ENCODE measurements around the gene SHC4. TPM values are rescaled to one million over a fixed set of nuclear protein-coding genes. Genes with fewer than 3 reads are reported as not detected.

The SHC4 gene
- total RNA-seq, 2 donors from 2014 or later = 0.29 to 0.58 TPM

GRCh38 chr15:48922046-48922445 lies 41.7 kb downstream of the SHC4 start:
- Mint-ChIP-seq H3K27ac (no peak overlapping the region), H3K4me1 (no peaks in the 10 kb centered on the region), H3K9me3 (no peaks in the 10 kb centered on the region), H3K4me3 (no peak overlapping the region), H3K27me3 (ENCODE audit: insufficient read depth) (no peaks in the 10 kb centered on the region), H3K36me3 (ENCODE audit: low read depth) (no peaks in the 10 kb centered on the region)
- Histone ChIP-seq H3K9ac (ENCODE audit: extremely low read depth, low read length, poor library complexity, severe bottlenecking) (no peak overlapping the region), H3K36me3 (ENCODE audit: control insufficient read depth, insufficient read depth, low read length) (no peaks in the 10 kb centered on the region), H3K27me3 (ENCODE audit: control insufficient read depth, insufficient read depth, low read length, poor library complexity, severe bottlenecking) (no peaks in the 10 kb centered on the region), H3K9me3 (ENCODE audit: control insufficient read depth, low read length) (no peaks in the 10 kb centered on the region), H3K4me1 (ENCODE audit: control insufficient read depth, insufficient read depth, low read length) (no peaks in the 10 kb centered on the region), H3K27ac (ENCODE audit: low read depth, low read length) (no peak overlapping the region), H3K4me3 (ENCODE audit: low read length) (no peak overlapping the region)
- DNase-seq = no peak
- no peak for TF ChIP-seq CTCF (conservative IDR thresholded peaks at IDR 0.05)
- 100% methylated on average over 1 to 2 of the region's 2 CpGs for WGBS, 2 experiments (ENCODE audit: insufficient coverage in 1 of 2, insufficient read length in 1 of 2)

- no peaks in the 10 kb centered on the region for H3K9me3 Mint-ChIP-seq
- Histone ChIP-seq H3K27me3 (ENCODE audit: control insufficient read depth, insufficient read depth, low read length, poor library complexity, severe bottlenecking) (no peaks in the 10 kb centered on the region), H3K27ac (ENCODE audit: low read depth, low read length) (no peak overlapping the region), H3K36me3 (ENCODE audit: control insufficient read depth, insufficient read depth, low read length) (no peaks in the 10 kb centered on the region), H3K9ac (ENCODE audit: extremely low read depth, low read length, poor library complexity, severe bottlenecking) (no peak overlapping the region), H3K4me1 (ENCODE audit: control insufficient read depth, insufficient read depth, low read length) (no peaks in the 10 kb centered on the region), H3K9me3 (ENCODE audit: control insufficient read depth, low read length) (no peaks in the 10 kb centered on the region), H3K4me3 (ENCODE audit: low read length) (no peak overlapping the region)
- no peaks in the 10 kb centered on the region for H3K27me3 Mint-ChIP-seq (ENCODE audit: insufficient read depth)
- TF ChIP-seq CTCF (conservative IDR thresholded peaks at IDR 0.05) = no peak
- H3K4me1 Mint-ChIP-seq = peaks cover 7% of the 10 kb centered on the region
- DNase-seq = no peak
- no peak overlapping the region for H3K4me3 Mint-ChIP-seq
- no peaks in the 10 kb centered on the region for H3K36me3 Mint-ChIP-seq (ENCODE audit: low read depth)
- H3K27ac Mint-ChIP-seq = no peak overlapping the region
- 90 to 94% methylated on average over 2 to 3 of the region's 3 CpGs for WGBS, 2 experiments (ENCODE audit: insufficient coverage in 1 of 2, insufficient read length in 1 of 2)
Measured at GRCh38 chr15:48916721-48917120, 47.0 kb downstream of the SHC4 start.

- Histone ChIP-seq H3K27me3 (ENCODE audit: control insufficient read depth, insufficient read depth, low read length, poor library complexity, severe bottlenecking) (no peaks in the 10 kb centered on the region), H3K27ac (ENCODE audit: low read depth, low read length) (no peak overlapping the region), H3K4me1 (ENCODE audit: control insufficient read depth, insufficient read depth, low read length) (no peaks in the 10 kb centered on the region), H3K36me3 (ENCODE audit: control insufficient read depth, insufficient read depth, low read length) (no peaks in the 10 kb centered on the region), H3K4me3 (ENCODE audit: low read length) (no peak overlapping the region), H3K9me3 (ENCODE audit: control insufficient read depth, low read length) (no peaks in the 10 kb centered on the region), H3K9ac (ENCODE audit: extremely low read depth, low read length, poor library complexity, severe bottlenecking) (no peak overlapping the region)
- Mint-ChIP-seq H3K4me3 (no peak overlapping the region), H3K9me3 (no peaks in the 10 kb centered on the region), H3K27me3 (ENCODE audit: insufficient read depth) (no peaks in the 10 kb centered on the region), H3K4me1 (peaks cover 7% of the 10 kb centered on the region), H3K27ac (no peak overlapping the region), H3K36me3 (ENCODE audit: low read depth) (no peaks in the 10 kb centered on the region)
- no peak for TF ChIP-seq CTCF (conservative IDR thresholded peaks at IDR 0.05)
- WGBS, 2 experiments (ENCODE audit: insufficient coverage in 1 of 2, insufficient read length in 1 of 2) = 84 to 90% methylated on average over 3 of the region's 3 CpGs
- no peak for DNase-seq
Measured at GRCh38 chr15:48915861-48916260, 47.9 kb downstream of the SHC4 start.

Measured in endodermal cell (in vitro differentiated cells).